Measurements from ENCODE around the gene VPS13D. TPM values are rescaled to one million over a fixed set of nuclear protein-coding genes. Genes with fewer than 3 reads are reported as not detected.

VPS13D gene
- total RNA-seq, 1 experiment from 2014 or later: 20.2 TPM

DNA sequence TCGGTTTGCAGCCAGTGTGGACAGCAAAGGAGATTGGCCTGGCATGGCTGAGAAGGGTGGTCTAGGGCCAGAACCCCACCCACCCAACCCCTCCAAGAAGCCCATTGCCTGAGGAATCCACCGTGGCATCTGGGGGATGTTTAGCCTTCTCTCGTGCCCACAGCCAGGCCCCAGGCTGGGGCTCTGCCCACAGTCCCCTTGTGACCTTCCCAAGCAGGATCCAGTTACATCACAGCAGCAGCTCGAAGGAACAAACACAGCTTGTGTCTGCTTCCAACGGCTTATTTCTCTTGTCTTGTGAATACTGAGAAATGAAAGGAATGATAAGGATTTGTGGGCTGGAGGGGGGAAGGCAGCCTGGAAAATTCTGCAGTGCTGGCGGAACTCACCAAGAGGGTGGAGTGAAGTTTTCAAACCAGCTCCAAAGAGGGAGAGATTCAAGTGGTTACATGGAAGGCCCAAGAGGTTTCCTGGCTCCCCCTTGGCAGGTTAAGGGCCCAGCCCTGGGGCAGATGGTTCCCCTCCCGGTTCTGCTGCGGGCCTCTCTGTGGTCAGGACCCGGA, 326.6 kb downstream of the VPS13D start:
- Histone ChIP-seq H2BK12ac (ENCODE audit: insufficient read length, low read depth, low read length) (no peak overlapping the region), H3K56ac (ENCODE audit: insufficient read length, low read depth, low read length) (no peak overlapping the region), H3K23ac (ENCODE audit: insufficient read length, low read depth, low read length) (no peak overlapping the region), H3K79me1 (ENCODE audit: insufficient read depth, low read depth, low read length, poor library complexity, severe bottlenecking) (no peaks in the 10 kb centered on the region), H3K9me3 (ENCODE audit: control insufficient read depth, low read depth, low read length) (no peaks in the 10 kb centered on the region), H2BK5ac (ENCODE audit: insufficient read length, low read length) (no peak overlapping the region), H4K91ac (ENCODE audit: insufficient read length, low read depth, low read length) (no peak overlapping the region), H3K23me2 (ENCODE audit: insufficient read length, low read depth, low read length, poor library complexity, severe bottlenecking) (no peaks in the 10 kb centered on the region), H2BK20ac (ENCODE audit: low read depth, low read length, poor library complexity, severe bottlenecking) (no peak overlapping the region), H2BK15ac (ENCODE audit: low read depth, low read length) (no peak overlapping the region), H2AFZ (ENCODE audit: low read length) (no peak overlapping the region), H4K5ac (ENCODE audit: insufficient read length, low read depth, low read length) (no peak overlapping the region), H3K27me3 (ENCODE audit: insufficient read depth, low read length) (no peaks in the 10 kb centered on the region), H3K4ac (ENCODE audit: low read depth, low read length) (no peak overlapping the region), H3K4me1 (ENCODE audit: insufficient read depth, low read length) (no peaks in the 10 kb centered on the region), H3K27ac (ENCODE audit: insufficient read length, low read depth, low read length) (no peak overlapping the region), H2AK5ac (ENCODE audit: insufficient read length, low read length) (no peak overlapping the region), H3K14ac (ENCODE audit: insufficient read depth, low read length) (no peak overlapping the region), H4K20me1 (ENCODE audit: control insufficient read depth, insufficient read depth, insufficient read length) (no peaks in the 10 kb centered on the region), H4K8ac (replicated peaks; ENCODE audit: insufficient read length, low read depth, low read length) (no peak overlapping the region), H3K9ac (ENCODE audit: extremely low read depth, insufficient read length, low read length) (no peak overlapping the region), H3K4me2 (ENCODE audit: insufficient read depth, insufficient read length, low read length) (no peak overlapping the region), H3K18ac (ENCODE audit: insufficient read length, low read depth, low read length) (no peak overlapping the region), H2BK120ac (ENCODE audit: low read depth, low read length, poor library complexity, severe bottlenecking) (no peak overlapping the region), H3K79me2 (ENCODE audit: insufficient read depth, low read length) (no peaks in the 10 kb centered on the region), H3T11ph (ENCODE audit: low read length) (no peak overlapping the region)
- H3K27ac Mint-ChIP-seq: peak overlapping the region in 2 of 3 experiments; percentile 76 to 88; a peak in 2 of 7 replicates
- H3K4me1 Mint-ChIP-seq: peaks cover 14 to 26% of the 10 kb centered on the region in 2 experiments
- peaks cover 2 to 21% (median 3%) of the 10 kb centered on the region in 3 experiments; a peak in 6 of 7 replicates for H3K36me3 Mint-ChIP-seq (ENCODE audit: insufficient read depth in 1 of 3, low read depth in 3 of 3)
- H3K4me3 Mint-ChIP-seq: no peak overlapping the region
- WGBS (ENCODE audit: extremely low coverage, insufficient read length, low lambda C conversion rate): no CpG with 5 or more reads among the region's 9 CpGs
- TF ChIP-seq, protein P1, sequence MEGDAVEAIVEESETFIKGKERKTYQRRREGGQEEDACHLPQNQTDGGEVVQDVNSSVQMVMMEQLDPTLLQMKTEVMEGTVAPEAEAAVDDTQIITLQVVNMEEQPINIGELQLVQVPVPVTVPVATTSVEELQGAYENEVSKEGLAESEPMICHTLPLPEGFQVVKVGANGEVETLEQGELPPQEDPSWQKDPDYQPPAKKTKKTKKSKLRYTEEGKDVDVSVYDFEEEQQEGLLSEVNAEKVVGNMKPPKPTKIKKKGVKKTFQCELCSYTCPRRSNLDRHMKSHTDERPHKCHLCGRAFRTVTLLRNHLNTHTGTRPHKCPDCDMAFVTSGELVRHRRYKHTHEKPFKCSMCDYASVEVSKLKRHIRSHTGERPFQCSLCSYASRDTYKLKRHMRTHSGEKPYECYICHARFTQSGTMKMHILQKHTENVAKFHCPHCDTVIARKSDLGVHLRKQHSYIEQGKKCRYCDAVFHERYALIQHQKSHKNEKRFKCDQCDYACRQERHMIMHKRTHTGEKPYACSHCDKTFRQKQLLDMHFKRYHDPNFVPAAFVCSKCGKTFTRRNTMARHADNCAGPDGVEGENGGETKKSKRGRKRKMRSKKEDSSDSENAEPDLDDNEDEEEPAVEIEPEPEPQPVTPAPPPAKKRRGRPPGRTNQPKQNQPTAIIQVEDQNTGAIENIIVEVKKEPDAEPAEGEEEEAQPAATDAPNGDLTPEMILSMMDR (conservative IDR thresholded peaks at IDR 0.05): no peak
- peaks cover 12% of the 10 kb centered on the region in 2 experiments for H3K9me3 Mint-ChIP-seq
- no peak for DNase-seq
- peaks cover 6% of the 10 kb centered on the region for H3K27me3 Mint-ChIP-seq (ENCODE audit: low read depth)

Data from H9 (cell line).